ENCODE data around the gene RAD51B. TPM values are rescaled to one million over a fixed set of nuclear protein-coding genes. Genes with fewer than 3 reads are reported as not detected.

The RAD51B gene
- total RNA-seq, 1 experiment from 2014 or later, result 16.7 TPM

- DNase-seq, result no peak
- Histone ChIP-seq H2BK20ac (ENCODE audit: low read depth, low read length, poor library complexity, severe bottlenecking) (no peak overlapping the region), H3K4me1 (ENCODE audit: insufficient read depth, low read length) (no peaks in the 10 kb centered on the region), H3K27me3 (ENCODE audit: insufficient read depth, low read length) (no peaks in the 10 kb centered on the region), H3K9ac (ENCODE audit: extremely low read depth, insufficient read length, low read length) (no peak overlapping the region), H3K23ac (ENCODE audit: insufficient read length, low read depth, low read length) (no peak overlapping the region), H3K18ac (ENCODE audit: insufficient read length, low read depth, low read length) (no peak overlapping the region), H4K8ac (replicated peaks; ENCODE audit: insufficient read length, low read depth, low read length) (no peak overlapping the region), H3T11ph (ENCODE audit: low read length) (no peak overlapping the region), H4K91ac (ENCODE audit: insufficient read length, low read depth, low read length) (no peak overlapping the region), H3K9me3 (ENCODE audit: control insufficient read depth, low read depth, low read length) (no peaks in the 10 kb centered on the region), H3K23me2 (ENCODE audit: insufficient read length, low read depth, low read length, poor library complexity, severe bottlenecking) (no peaks in the 10 kb centered on the region), H2BK15ac (ENCODE audit: low read depth, low read length) (no peak overlapping the region), H3K56ac (ENCODE audit: insufficient read length, low read depth, low read length) (no peak overlapping the region), H3K79me1 (ENCODE audit: insufficient read depth, low read depth, low read length, poor library complexity, severe bottlenecking) (no peaks in the 10 kb centered on the region), H2BK120ac (ENCODE audit: low read depth, low read length, poor library complexity, severe bottlenecking) (no peak overlapping the region), H3K4ac (ENCODE audit: low read depth, low read length) (no peak overlapping the region), H4K20me1 (ENCODE audit: control insufficient read depth, insufficient read depth, insufficient read length) (no peaks in the 10 kb centered on the region), H2AK5ac (ENCODE audit: insufficient read length, low read length) (no peak overlapping the region), H3K4me2 (ENCODE audit: insufficient read depth, insufficient read length, low read length) (no peak overlapping the region), H3K14ac (ENCODE audit: insufficient read depth, low read length) (no peak overlapping the region), H2AFZ (ENCODE audit: low read length) (no peak overlapping the region), H3K27ac (ENCODE audit: insufficient read length, low read depth, low read length) (no peak overlapping the region), H3K79me2 (ENCODE audit: insufficient read depth, low read length) (no peaks in the 10 kb centered on the region), H4K5ac (ENCODE audit: insufficient read length, low read depth, low read length) (no peak overlapping the region), H2BK5ac (ENCODE audit: insufficient read length, low read length) (no peak overlapping the region), H2BK12ac (ENCODE audit: insufficient read length, low read depth, low read length) (no peak overlapping the region)
- no peak for TF ChIP-seq CTCF (conservative IDR thresholded peaks at IDR 0.05)
- no CpG with 5 or more reads among the region's 1 CpG for WGBS (ENCODE audit: extremely low coverage, insufficient read length, low lambda C conversion rate)
- H3K27ac Mint-ChIP-seq, result no peak overlapping the region; a peak in 1 of 7 replicates
- H3K36me3 Mint-ChIP-seq (ENCODE audit: insufficient read depth in 1 of 3, low read depth in 3 of 3), result no peaks in the 10 kb centered on the region; a peak in 1 of 7 replicates
- no peaks in the 10 kb centered on the region for H3K9me3 Mint-ChIP-seq
- H3K4me1 Mint-ChIP-seq, result peaks cover 0 to 2% of the 10 kb centered on the region in 2 experiments; a peak in 1 of 4 replicates
- peaks cover 3% of the 10 kb centered on the region for H3K27me3 Mint-ChIP-seq (ENCODE audit: low read depth)
- no peak overlapping the region for H3K4me3 Mint-ChIP-seq
These were observed 855.6 kb downstream of the RAD51B start for GRCh38 chr14:68675233-68675577.
